ENCODE measurements around the gene BCAS3.

DNA sequence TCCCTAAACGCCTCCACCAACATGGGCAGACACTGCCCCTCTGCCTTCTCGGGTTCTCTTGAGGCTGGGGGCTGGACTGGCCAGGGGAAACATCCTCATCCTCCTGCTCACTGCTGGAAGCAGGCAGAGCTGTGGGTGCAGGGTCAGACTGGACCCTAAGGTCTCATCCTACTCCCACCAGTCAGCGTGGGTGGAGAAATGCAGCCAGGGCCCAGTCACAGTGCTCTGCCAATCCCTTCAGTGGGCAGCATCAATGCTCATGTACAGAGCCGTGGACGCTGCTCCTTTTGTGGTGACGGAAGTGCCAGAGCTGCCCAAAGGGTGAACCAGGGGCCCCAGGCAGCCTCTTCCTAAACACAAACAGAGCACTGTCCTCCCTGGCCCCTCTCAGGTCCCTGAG lies 708.6 kb downstream of the BCAS3 start:
- TF ChIP-seq, protein P1, sequence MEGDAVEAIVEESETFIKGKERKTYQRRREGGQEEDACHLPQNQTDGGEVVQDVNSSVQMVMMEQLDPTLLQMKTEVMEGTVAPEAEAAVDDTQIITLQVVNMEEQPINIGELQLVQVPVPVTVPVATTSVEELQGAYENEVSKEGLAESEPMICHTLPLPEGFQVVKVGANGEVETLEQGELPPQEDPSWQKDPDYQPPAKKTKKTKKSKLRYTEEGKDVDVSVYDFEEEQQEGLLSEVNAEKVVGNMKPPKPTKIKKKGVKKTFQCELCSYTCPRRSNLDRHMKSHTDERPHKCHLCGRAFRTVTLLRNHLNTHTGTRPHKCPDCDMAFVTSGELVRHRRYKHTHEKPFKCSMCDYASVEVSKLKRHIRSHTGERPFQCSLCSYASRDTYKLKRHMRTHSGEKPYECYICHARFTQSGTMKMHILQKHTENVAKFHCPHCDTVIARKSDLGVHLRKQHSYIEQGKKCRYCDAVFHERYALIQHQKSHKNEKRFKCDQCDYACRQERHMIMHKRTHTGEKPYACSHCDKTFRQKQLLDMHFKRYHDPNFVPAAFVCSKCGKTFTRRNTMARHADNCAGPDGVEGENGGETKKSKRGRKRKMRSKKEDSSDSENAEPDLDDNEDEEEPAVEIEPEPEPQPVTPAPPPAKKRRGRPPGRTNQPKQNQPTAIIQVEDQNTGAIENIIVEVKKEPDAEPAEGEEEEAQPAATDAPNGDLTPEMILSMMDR (IDR thresholded peaks at IDR 0.05; ENCODE audit: poor library complexity, severe bottlenecking) = no peak
- TF ChIP-seq EZH2 (IDR thresholded peaks at IDR 0.05; ENCODE audit: borderline replicate concordance, insufficient read depth, low read length, poor library complexity, severe bottlenecking) = no peak
- TF ChIP-seq TAF1 (IDR thresholded peaks at IDR 0.05; ENCODE audit: low read depth) = no peak
- TF ChIP-seq RAD21 (conservative IDR thresholded peaks at IDR 0.05) = no peak
- no peak for TF ChIP-seq POLR2AphosphoS5 (IDR thresholded peaks at IDR 0.05)
- TF ChIP-seq MXI1 (conservative IDR thresholded peaks at IDR 0.05; ENCODE audit: poor library complexity, severe bottlenecking) = no peak
